Measurements from ENCODE around the gene HS6ST1. TPM values are rescaled to one million over a fixed set of nuclear protein-coding genes. Genes with fewer than 3 reads are reported as not detected.

HS6ST1 gene
- polyA plus RNA-seq, 1 experiment, result 22.4 TPM

- CTCF ChIA-PET, result no interaction called here
- POLR2A ChIA-PET, result no interaction called here
Measured at GRCh38 chr2:128250229-128251025, 68.2 kb downstream of the HS6ST1 start.

GRCh38 chr2:128249555-128249954 is 69.1 kb downstream of the HS6ST1 start:
- no peak for DNase-seq (ENCODE audit: low read depth, low spot score)
- no peak overlapping the region for H3K27ac ChIP-seq (ENCODE audit: low read depth, low read length)
- no peak for TF ChIP-seq CTCF (IDR thresholded peaks at IDR 0.05; ENCODE audit: low read depth, low read length)
- H3K9me3 ChIP-seq (ENCODE audit: control insufficient read depth, insufficient read depth, low read length), result no peaks in the 10 kb centered on the region
- H3K4me3 ChIP-seq (ENCODE audit: low read depth, low read length), result no peak overlapping the region
- no peaks in the 10 kb centered on the region for H3K27me3 ChIP-seq (ENCODE audit: control insufficient read depth, insufficient read depth, low read length)
- CTCF ChIA-PET, result no interaction called here
- POLR2A ChIA-PET, result no interaction called here

More at GRCh38 chr2:128250229-128251025, 68.2 kb downstream of the HS6ST1 start:
- H3K27me3 ChIP-seq (ENCODE audit: control insufficient read depth, insufficient read depth, low read length), result no peaks in the 10 kb centered on the region
- no peak for DNase-seq (ENCODE audit: low read depth, low spot score)
- TF ChIP-seq CTCF (IDR thresholded peaks at IDR 0.05; ENCODE audit: low read depth, low read length), result no peak
- no peak overlapping the region for H3K27ac ChIP-seq (ENCODE audit: low read depth, low read length)
- H3K4me3 ChIP-seq (ENCODE audit: low read depth, low read length), result no peak overlapping the region
- no peaks in the 10 kb centered on the region for H3K9me3 ChIP-seq (ENCODE audit: control insufficient read depth, insufficient read depth, low read length)

- ChIA-PET POLR2A (no interaction called here), CTCF (no interaction called here)
Measured at GRCh38 chr2:128245813-128246212, 72.9 kb downstream of the HS6ST1 start.

GRCh38 chr2:128241896-128242295 is 76.8 kb downstream of the HS6ST1 start:
- ChIA-PET POLR2A (no interaction called here), CTCF (interaction anchor here (1.1 kb wide), 1 partner anchor 8 kb away, joined by 4 read pairs; no protein-coding TSS in a partner anchor)
- TF ChIP-seq CTCF (IDR thresholded peaks at IDR 0.05; ENCODE audit: low read depth, low read length), result no peak
- no peak overlapping the region for H3K4me3 ChIP-seq (ENCODE audit: low read depth, low read length)
- no peak for DNase-seq (ENCODE audit: low read depth, low spot score)
- no peak overlapping the region for H3K27ac ChIP-seq (ENCODE audit: low read depth, low read length)
- H3K9me3 ChIP-seq (ENCODE audit: control insufficient read depth, insufficient read depth, low read length), result no peaks in the 10 kb centered on the region
- H3K27me3 ChIP-seq (ENCODE audit: control insufficient read depth, insufficient read depth, low read length), result peaks cover 2% of the 10 kb centered on the region

More at GRCh38 chr2:128245813-128246212, 72.9 kb downstream of the HS6ST1 start:
- H3K4me3 ChIP-seq (ENCODE audit: low read depth, low read length), result no peak overlapping the region
- H3K27ac ChIP-seq (ENCODE audit: low read depth, low read length), result no peak overlapping the region
- peaks cover 2% of the 10 kb centered on the region for H3K27me3 ChIP-seq (ENCODE audit: control insufficient read depth, insufficient read depth, low read length)
- no peak for TF ChIP-seq CTCF (IDR thresholded peaks at IDR 0.05; ENCODE audit: low read depth, low read length)
- H3K9me3 ChIP-seq (ENCODE audit: control insufficient read depth, insufficient read depth, low read length), result no peaks in the 10 kb centered on the region
- no peak for DNase-seq (ENCODE audit: low read depth, low spot score)

DNA sequence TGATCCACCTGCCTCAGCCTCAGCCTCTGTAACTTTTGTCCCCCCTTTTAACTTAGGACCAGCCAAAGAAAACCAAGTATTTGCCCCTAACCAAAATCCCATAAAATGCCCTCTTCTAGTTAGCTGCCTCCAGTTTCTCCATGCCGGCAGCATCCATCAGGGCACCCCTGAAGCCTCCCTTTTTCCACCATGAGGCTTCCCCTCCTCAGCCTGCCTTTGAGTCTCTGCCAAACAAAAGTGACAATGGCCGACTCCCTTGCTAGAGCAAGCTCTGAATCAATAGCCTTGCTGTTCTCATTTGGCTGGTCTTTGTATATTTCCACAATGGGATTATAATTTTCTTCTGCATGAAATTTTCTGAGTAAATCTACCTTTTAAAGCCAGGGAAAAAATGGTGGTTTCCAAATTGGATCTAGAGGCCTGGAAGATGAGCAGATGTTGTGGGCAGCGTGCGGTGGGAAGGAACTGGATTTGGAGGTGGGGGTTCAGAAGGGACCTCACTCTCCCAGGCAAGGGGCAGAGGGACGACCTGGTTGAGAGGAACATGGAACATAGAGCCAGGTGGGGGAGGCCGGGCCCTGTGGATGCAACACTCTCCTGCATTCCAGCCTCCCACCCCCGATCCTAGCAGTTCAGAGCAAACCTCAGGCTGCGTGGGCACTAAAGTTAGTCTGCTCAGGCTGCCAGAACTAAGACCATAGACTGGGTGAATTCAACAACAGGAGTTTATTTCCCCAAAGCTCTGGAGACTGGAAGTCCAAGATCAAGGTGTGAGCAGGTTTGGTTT is 80.6 kb downstream of the HS6ST1 start:
- no peak for DNase-seq (ENCODE audit: low read depth, low spot score)
- Histone ChIP-seq H3K4me3 (ENCODE audit: low read depth, low read length) (no peak overlapping the region), H3K27ac (ENCODE audit: low read depth, low read length) (peak overlapping the region; percentile 21), H3K27me3 (ENCODE audit: control insufficient read depth, insufficient read depth, low read length) (peaks cover 2% of the 10 kb centered on the region), H3K9me3 (ENCODE audit: control insufficient read depth, insufficient read depth, low read length) (no peaks in the 10 kb centered on the region; the same call in 1 of the 2 replicates)
- no peak for TF ChIP-seq CTCF (IDR thresholded peaks at IDR 0.05; ENCODE audit: low read depth, low read length)
- CTCF ChIA-PET, result no interaction called here
- POLR2A ChIA-PET, result interaction anchor here (1.7 kb wide), 1 partner anchor 68 kb away, joined by 6 read pairs; no protein-coding TSS in a partner anchor
